GM20000 (cell line): Measurements from ENCODE around the gene STAT1.

ENCODE experiments used
- DNase-seq: peaks from one replicate; pipeline ENCODE4 v3.0.0; 2012; ENCODE audit warnings: low spot score
- CTCF ChIP-seq: IDR thresholded peaks from 2 replicates; pipeline ENCODE4 v1.5.1; 2012; ENCODE audit warnings: mild to moderate bottlenecking, control low read depth; ENCODE audit errors: extremely low read depth, missing control alignments

The STAT1 gene

GRCh38 chr2:190929919-190930318 lies 84.1 kb downstream of the STAT1 start:
- no peak for DNase-seq
- no peak for TF ChIP-seq CTCF

GRCh38 chr2:190927301-190927700 lies 86.7 kb downstream of the STAT1 start:
- DNase-seq: no peak
- TF ChIP-seq CTCF: no peak

- TF ChIP-seq CTCF: no peak
- DNase-seq: no peak
Measured at GRCh38 chr2:190922376-190922775, 91.6 kb downstream of the STAT1 start.

- TF ChIP-seq CTCF: no peak
- no peak for DNase-seq
Measured at GRCh38 chr2:190920085-190920484, 93.9 kb downstream of the STAT1 start.
